GM19238 (cell line): ENCODE data around the gene GPN2.
"Not testable (repeated sequence)": the region's sequence is repeated elsewhere in the genome, so short reads cannot be mapped to it uniquely, and the experiment has no call there.

Experiments used
- DNase-seq: peaks from one replicate; pipeline ENCODE4 v3.0.0; 2011; ENCODE audit warnings: low spot score; ENCODE audit not compliant: insufficient read length

GPN2 gene

GRCh38 chr1:26900815-26901511, 10.9 kb upstream of the GPN2 start:
- DNase-seq, result no peak

- DNase-seq, result peak; percentile 83
Observed at GRCh38 chr1:26900001-26900814, 10.1 kb upstream of the GPN2 start, which contains the start of gene GPATCH3. GPATCH3 (minus strand) TSS chr1:26900467; CDS start chr1:26900442, 25 bp downstream.

GRCh38 chr1:26897351-26897750, 7.3 kb upstream of the GPN2 start:
- no peak for DNase-seq

- DNase-seq, result no peak
Observed at GRCh38 chr1:26894263-26894662, 4.2 kb upstream of the GPN2 start.

GRCh38 chr1:26890467-26890796, 349 bp upstream of the GPN2 start:
- no peak for DNase-seq

GRCh38 chr1:26888231-26888630, 1.9 kb downstream of the GPN2 start:
- no peak for DNase-seq

GRCh38 chr1:26887125-26887524, 3.0 kb downstream of the GPN2 start:
- no peak for DNase-seq

GRCh38 chr1:26882696-26883463, 7.2 kb downstream of the GPN2 start:
- no peak for DNase-seq

- not testable (repeated sequence) for DNase-seq
Observed at GRCh38 chr1:26881611-26882010, 8.5 kb downstream of the GPN2 start.

GRCh38 chr1:26879793-26880192, 10.3 kb downstream of the GPN2 start:
- no peak for DNase-seq

GRCh38 chr1:26877326-26877725, 12.8 kb downstream of the GPN2 start:
- DNase-seq, result no peak

GRCh38 chr1:26874896-26875295, 15.2 kb downstream of the GPN2 start:
- DNase-seq, result no peak

GRCh38 chr1:26873097-26873496, 17.0 kb downstream of the GPN2 start:
- DNase-seq, result not testable (repeated sequence)

- DNase-seq, result peak; percentile 89
Observed at GRCh38 chr1:26864610-26865480, 25.2 kb downstream of the GPN2 start.

- no peak for DNase-seq
Observed at GRCh38 chr1:26863685-26864077, 26.4 kb downstream of the GPN2 start.

- DNase-seq, result no peak
Observed at GRCh38 chr1:26862781-26863684, 27.1 kb downstream of the GPN2 start, which contains the start of gene SFN. SFN (plus strand) TSS chr1:26863149; CDS start chr1:26863213, 64 bp downstream.

- DNase-seq, result no peak
Observed at GRCh38 chr1:26861889-26862378, 28.1 kb downstream of the GPN2 start.

GRCh38 chr1:26861286-26861701, 28.8 kb downstream of the GPN2 start:
- DNase-seq, result no peak

GRCh38 chr1:26858891-26859640, 31.0 kb downstream of the GPN2 start:
- no peak for DNase-seq
